GM12878 (cell line): ENCODE measurements around the gene UGT1A6. TPM values are rescaled to one million over a fixed set of nuclear protein-coding genes. Genes with fewer than 3 reads are reported as not detected.

Experiments
- ATAC-seq: fragments of 200-7000 bp; cut with Tn5 transposase; 3 replicates; pipeline ENCODE4 v1.9.1; 2020; ENCODE audit warnings: mild to moderate bottlenecking, moderate library complexity
- BruUV-seq: library from RNA; stranded (reverse); fragments of 400-500 nt; replicated peaks from 2 replicates; lab custom pipeline; 2021; lab: Mats Ljungman, UMichigan
- CTCF ChIA-PET: fragments of 300-600 bp; sonication (Branson Sonifier 250); formaldehyde crosslinking; extraction: SDS; loops from one replicate; lab custom pipeline; 2021; ENCODE audit warnings: inconsistent platforms; lab: Yijun Ruan, JAX
- POLR2A ChIA-PET: fragments of 350-600 bp; formaldehyde crosslinking; extraction: SDS; loops from one replicate; lab custom pipeline; 2021; ENCODE audit warnings: inconsistent platforms; lab: Charles Lee
- RAD21 ChIA-PET: fragments of 300-600 bp; sonication (Branson Sonifier 250); formaldehyde crosslinking; loops from one replicate; lab custom pipeline; 2023; ENCODE audit warnings: antibody characterized with exemption; ENCODE audit not compliant: unreplicated experiment; lab: Charles Lee
- SMC1A ChIA-PET: fragments of 300-600 bp; sonication (Branson Sonifier 250); formaldehyde crosslinking; loops from one replicate; lab custom pipeline; 2023; ENCODE audit not compliant: unreplicated experiment, uncharacterized antibody; lab: Charles Lee
- DNase-seq: peaks from one replicate; pipeline ENCODE4 v3.0.0-alpha.2; 2011; ENCODE audit warnings: low read depth, low spot score
- FAIRE-seq: peaks from 3 replicates; lab custom pipeline; 2011; peaks lifted over from hg19 to GRCh38; lab: Jason Lieb, UNC
- H2AFZ ChIP-seq: 2 replicates; pipeline ENCODE4 v1.6.0; 2011; ENCODE audit warnings: low read depth, low read length, control low read depth; ENCODE audit not compliant: control insufficient read depth
- H3K27ac ChIP-seq: 2 replicates; pipeline ENCODE4 v1.5.1; 2011; ENCODE audit warnings: control low read depth; ENCODE audit not compliant: control insufficient read depth, insufficient read depth
- H3K27me3 ChIP-seq, 2 experiments: replicated peaks in 1 of 2; 2 replicates each; pipeline versions ENCODE4 v1.6.0 to v1.6.1; 2011; ENCODE audit warnings: low read length in 1 of 2; ENCODE audit not compliant: control insufficient read depth in 2 of 2, insufficient read depth in 2 of 2
- H3K36me3 ChIP-seq, 2 experiments: 2 replicates each; pipeline ENCODE4 v1.5.1; 2011; ENCODE audit warnings: low read length in 1 of 2; ENCODE audit not compliant: control insufficient read depth in 2 of 2, insufficient read depth in 2 of 2
- H3K4me1 ChIP-seq: 2 replicates; pipeline ENCODE4 v1.6.1; 2011; ENCODE audit warnings: mild to moderate bottlenecking, low read length, moderate library complexity, mixed read lengths; ENCODE audit not compliant: control insufficient read depth, insufficient read depth
- H3K4me2 ChIP-seq: 2 replicates; pipeline ENCODE4 v1.6.0; 2011; ENCODE audit warnings: control low read depth; ENCODE audit not compliant: control insufficient read depth, insufficient read depth
- H3K4me3 ChIP-seq: fragments of 200-600 bp; sonication (generic); 2 replicates; pipeline ENCODE4 v1.5.1; 2016
- H3K79me2 ChIP-seq: 2 replicates; pipeline ENCODE4 v1.6.0; 2011; ENCODE audit warnings: low read length; ENCODE audit not compliant: control insufficient read depth, insufficient read depth
- H3K9ac ChIP-seq: 2 replicates; pipeline ENCODE4 v1.8.0; 2011; ENCODE audit warnings: low read length, control low read depth, mixed read lengths; ENCODE audit not compliant: control insufficient read depth, insufficient read depth
- H3K9me3 ChIP-seq: replicated peaks from 3 replicates; pipeline ENCODE4 v1.5.1; 2011; ENCODE audit warnings: mild to moderate bottlenecking, low read length; ENCODE audit not compliant: control insufficient read depth, insufficient read depth
- H4K20me1 ChIP-seq: 2 replicates; pipeline ENCODE4 v1.6.0; 2011; ENCODE audit not compliant: control insufficient read depth, insufficient read depth
- ASH2L ChIP-seq: fragments of 300-600, 200-600 bp; sonication (generic); IDR thresholded peaks from 2 replicates; pipeline ENCODE4 v1.6.1; 2017; ENCODE audit warnings: low read depth, mild to moderate bottlenecking, borderline replicate concordance
- ATF2 ChIP-seq: IDR thresholded peaks from 2 replicates; pipeline ENCODE4 v1.6.1; 2012; ENCODE audit warnings: low read length, inconsistent platforms
- BCL11A ChIP-seq: IDR thresholded peaks from 2 replicates; pipeline ENCODE4 v1.6.1; 2011; ENCODE audit warnings: low read depth, low read length
- CREM ChIP-seq: IDR thresholded peaks from 2 replicates; pipeline ENCODE4 v1.6.1; 2014; ENCODE audit warnings: antibody characterized with exemption, low read depth
- FOS ChIP-seq: IDR thresholded peaks from 3 replicates; pipeline ENCODE4 v1.6.1; 2011; ENCODE audit warnings: borderline replicate concordance; ENCODE audit not compliant: insufficient read length; ENCODE audit errors: extremely low read depth
- FOXK2 ChIP-seq: fragments of 450-650 bp; IDR thresholded peaks from 2 replicates; pipeline ENCODE4 v1.6.1; 2017; ENCODE audit warnings: mild to moderate bottlenecking, moderate library complexity
- GATAD2B ChIP-seq: fragments of 450-650 bp; conservative IDR thresholded peaks from 2 replicates; pipeline ENCODE4 v1.6.1; 2017; ENCODE audit warnings: low read depth, mild to moderate bottlenecking, moderate library complexity
- HDAC2 ChIP-seq: fragments of 200-600 bp; sonication (generic); IDR thresholded peaks from 2 replicates; pipeline ENCODE4 v1.6.1; 2017
- JUNB ChIP-seq: IDR thresholded peaks from 2 replicates; pipeline ENCODE4 v1.6.1; 2016; ENCODE audit warnings: antibody characterized with exemption, mild to moderate bottlenecking
- MEF2A ChIP-seq: IDR thresholded peaks from 2 replicates; pipeline ENCODE4 v1.6.1; 2011; ENCODE audit warnings: low read depth, mild to moderate bottlenecking, low read length, moderate library complexity; ENCODE audit not compliant: insufficient read depth
- NR2C2 ChIP-seq: IDR thresholded peaks from 2 replicates; pipeline ENCODE4 v1.6.1; 2011; ENCODE audit warnings: borderline replicate concordance, low read depth; ENCODE audit not compliant: control insufficient read depth, insufficient read length
- NRF1 ChIP-seq: conservative IDR thresholded peaks from 2 replicates; pipeline ENCODE4 v1.6.1; 2011; ENCODE audit warnings: mild to moderate bottlenecking, low read depth, low read length, improper control_type of control experiment
- PBX3 ChIP-seq: IDR thresholded peaks from 2 replicates; pipeline ENCODE4 v1.6.1; 2011; ENCODE audit warnings: mild to moderate bottlenecking, low read depth, low read length, moderate library complexity; ENCODE audit not compliant: insufficient replicate concordance
- RCOR1 ChIP-seq: conservative IDR thresholded peaks from 2 replicates; pipeline ENCODE4 v1.6.1; 2012; ENCODE audit warnings: low read depth, low read length, improper control_type of control experiment
- SRF ChIP-seq, 2 experiments: IDR thresholded peaks; 2 replicates each; pipeline ENCODE4 v1.6.1; 2011; ENCODE audit warnings: low read depth in 2 of 2, low read length in 2 of 2, mild to moderate bottlenecking in 1 of 2, moderate library complexity in 1 of 2
- SUPT20H ChIP-seq: IDR thresholded peaks from 2 replicates; pipeline ENCODE4 v1.6.1; 2011; ENCODE audit warnings: low read depth, mild to moderate bottlenecking, low read length, moderate library complexity, borderline replicate concordance; ENCODE audit not compliant: control insufficient read depth
- WRNIP1 ChIP-seq: IDR thresholded peaks from 2 replicates; pipeline ENCODE4 v1.6.1; 2011; ENCODE audit warnings: low read depth, low read length, improper control_type of control experiment, borderline replicate concordance
- ZNF24 ChIP-seq: fragments of 450-650 bp; IDR thresholded peaks from 2 replicates; pipeline ENCODE4 v1.6.1; 2017; ENCODE audit warnings: antibody characterized with exemption, mild to moderate bottlenecking
- ZNF687 ChIP-seq: fragments of 450-650 bp; IDR thresholded peaks from 2 replicates; pipeline ENCODE4 v1.6.1; 2017; ENCODE audit warnings: mild to moderate bottlenecking, moderate library complexity
- WGBS: methylation state at CpG from one replicate; pipeline ENCODE4 v1.1.6; 2016; ENCODE audit warnings: low lambda C conversion rate; ENCODE audit not compliant: insufficient replicate concordance, insufficient coverage; ENCODE audit errors: missing lambda C conversion rate; 5-methylcytosine and 5-hydroxymethylcytosine counted together
- in situ Hi-C: fragments of 300-500 bp; cut with MboI; formaldehyde crosslinking; loops from 9 replicates; pipeline ENCODE4 v1.14.3; 2018; ENCODE audit warnings: mixed read lengths
- intact Hi-C: fragments of 100-400 bp; cut with micrococcal nuclease; formaldehyde crosslinking; loops from one replicate; pipeline ENCODE4 v1.14.2; 2022; ENCODE audit not compliant: unreplicated experiment
- polyA plus RNA-seq, 11 experiments: library from polyadenylated mRNA; depleted of rRNA in 4 of 11; unstranded in 6 of 11; stranded (reverse) in 5 of 11; fragments of >200 nt; fragmentation: Nextera tagmentation in 4 of 11; fragmentation: Illumina TruSeq in 1 of 11; extraction: Ambion mirVana in 4 of 11; extraction: Trizol in 1 of 11; gene quantifications; 1 replicate in 1 of 11; 2 replicates in 10 of 11; pipeline versions ENCODE4 v1.2.1 to v1.2.3, GENCODE V29; 2011 to 2016; ENCODE audit warnings: inconsistent platforms in 2 of 11, missing spikeins in 2 of 11, low read depth in 1 of 11
- total RNA-seq, 4 experiments: library from RNA; depleted of rRNA in 3 of 4; stranded (reverse); fragments of >200 nt in 3 of 4; fragmentation: Illumina TruSeq in 1 of 4; extraction: Trizol in 1 of 4; gene quantifications; 2 replicates each; pipeline versions ENCODE4 v1.2.1 to v1.2.3, GENCODE V29; 2013 to 2021

The UGT1A6 gene
- total and polyA plus RNA-seq, 10 of the 15 experiments (the other 5 are each of a cell fraction or from before 2014, with no cell fraction given): not detected

- intact Hi-C loops (no loop called here), in situ Hi-C loops (no loop called here)
- Histone ChIP-seq H2AFZ (no peak overlapping the region), H3K4me3 (no peak overlapping the region), H3K36me3 (no peaks in the 10 kb centered on the region), H3K27ac (no peak overlapping the region), H3K9me3 (no peaks in the 10 kb centered on the region), H3K9ac (no peak overlapping the region), H3K27me3 (no peaks in the 10 kb centered on the region; a peak in 3 of 4 replicates), H3K4me2 (no peak overlapping the region), H4K20me1 (no peaks in the 10 kb centered on the region), H3K79me2 (no peaks in the 10 kb centered on the region), H3K4me1 (no peaks in the 10 kb centered on the region)
- ChIA-PET CTCF (no interaction called here), POLR2A (interaction anchor here (0.6 kb wide), 1 partner anchor 124 kb away, joined by 4 read pairs; no protein-coding TSS in a partner anchor), SMC1A (no interaction called here), RAD21 (no interaction called here)
- WGBS: 0% methylated on average over 2 of the region's 2 CpGs
- no peak for FAIRE-seq
- DNase-seq: no peak
- ATAC-seq: no peak
- TF ChIP-seq ASH2L: no peak
- TF ChIP-seq PBX3: no peak
- no peak for TF ChIP-seq WRNIP1
- no peak for TF ChIP-seq CREM
- no peak for TF ChIP-seq SRF (IDR thresholded peaks at IDR 0.05; ENCODE audit: low read depth in 2 of 2, low read length in 2 of 2)
- TF ChIP-seq BCL11A: no peak
- TF ChIP-seq FOXK2: no peak
- no peak for TF ChIP-seq ZNF687
- TF ChIP-seq GATAD2B: no peak
- no peak for TF ChIP-seq NRF1
- no peak for TF ChIP-seq HDAC2
- TF ChIP-seq JUNB: no peak
- no peak for TF ChIP-seq MEF2A
- no peak for TF ChIP-seq ZNF24
- no peak for TF ChIP-seq ATF2
- no peak for TF ChIP-seq FOS
- no peak for TF ChIP-seq SUPT20H
- TF ChIP-seq NR2C2: no peak
- TF ChIP-seq RCOR1: no peak
- BruUV-seq: no TSS peak
Observed at GRCh38 chr2:233816334-233816733, 123.6 kb downstream of the UGT1A6 start.
